ENCODE data around the gene FAM168B.

- TF ChIP-seq CTCF (IDR thresholded peaks at IDR 0.05) (no peak), POLR2A (IDR thresholded peaks at IDR 0.05) (no peak)
Measured at GRCh38 chr2:131048641-131049040, 44.6 kb downstream of the FAM168B start.

Measured in testis (tissue), 2 donors.